ENCODE measurements around the gene UQCC5. TPM values are rescaled to one million over a fixed set of nuclear protein-coding genes. Genes with fewer than 3 reads are reported as not detected.
"Not testable (repeated sequence)": the region's sequence is repeated elsewhere in the genome, so short reads cannot be mapped to it uniquely, and the experiment has no call there.

The UQCC5 gene
- total RNA-seq, 1 donor from 2014 or later = 2.4 TPM

- TF ChIP-seq CTCF (conservative IDR thresholded peaks at IDR 0.05; ENCODE audit: low read depth, low read length) = no peak
- no peak overlapping the region for H3K4me3 ChIP-seq (ENCODE audit: low read depth, low read length)
- no peak for DNase-seq (ENCODE audit: low read depth)
Measured at GRCh38 chr3:52523386-52524257, 12.8 kb upstream of the UQCC5 start.

- H3K4me3 ChIP-seq (ENCODE audit: low read depth, low read length) = no peak overlapping the region
- TF ChIP-seq CTCF (conservative IDR thresholded peaks at IDR 0.05; ENCODE audit: low read depth, low read length) = no peak
- DNase-seq (ENCODE audit: low read depth) = no peak
Measured at GRCh38 chr3:52524258-52524751, 12.1 kb upstream of the UQCC5 start.

GRCh38 chr3:52524752-52525679, 11.4 kb upstream of the UQCC5 start:
- DNase-seq (ENCODE audit: low read depth) = no peak
- no peak for TF ChIP-seq CTCF (conservative IDR thresholded peaks at IDR 0.05; ENCODE audit: low read depth, low read length)

GRCh38 chr3:52525680-52526561, 10.5 kb upstream of the UQCC5 start:
- DNase-seq (ENCODE audit: low read depth) = no peak
- no peak for TF ChIP-seq CTCF (conservative IDR thresholded peaks at IDR 0.05; ENCODE audit: low read depth, low read length)
- H3K4me3 ChIP-seq (ENCODE audit: low read depth, low read length) = no peak overlapping the region

More at GRCh38 chr3:52524752-52525679, 11.4 kb upstream of the UQCC5 start:
- H3K4me3 ChIP-seq (ENCODE audit: low read depth, low read length) = no peak overlapping the region

GRCh38 chr3:52526671-52527038, 9.8 kb upstream of the UQCC5 start:
- H3K4me3 ChIP-seq (ENCODE audit: low read depth, low read length); DNase-seq (ENCODE audit: low read depth): not testable (repeated sequence)

GRCh38 chr3:52527039-52527731, 9.2 kb upstream of the UQCC5 start:
- TF ChIP-seq CTCF (conservative IDR thresholded peaks at IDR 0.05; ENCODE audit: low read depth, low read length) = no peak
- DNase-seq (ENCODE audit: low read depth) = no peak
- no peak overlapping the region for H3K4me3 ChIP-seq (ENCODE audit: low read depth, low read length)
